Activated CD4-positive, alpha-beta T cell treated with anti-CD3 and anti-CD28 coated beads for 36 hours (primary cell): ENCODE measurements around the gene NR2F2. TPM values are rescaled to one million over a fixed set of nuclear protein-coding genes. Genes with fewer than 3 reads are reported as not detected.

ENCODE experiments used
- ATAC-seq: fragments of 200-7000 bp; cut with Tn5 transposase; one replicate; pipeline ENCODE4 v1.10.0; 2021; ENCODE audit warnings: mild to moderate bottlenecking, moderate library complexity
- CTCF ChIA-PET: fragments of 350-600 bp; sonication (Branson Sonifier 250); formaldehyde crosslinking; loops from one replicate; lab custom pipeline; 2021; ENCODE audit warnings: antibody characterized with exemption; lab: Charles Lee
- POLR2A ChIA-PET: fragments of 350-600 bp; sonication (Branson Sonifier 250); formaldehyde crosslinking; loops from one replicate; lab custom pipeline; 2021; ENCODE audit warnings: antibody characterized with exemption, inconsistent platforms; lab: Charles Lee
- DNase-seq: peaks from one replicate; pipeline ENCODE4 v3.0.0-alpha.2; 2020
- H3K27ac Mint-ChIP-seq: one replicate; pipeline ENCODE4 v1.8.0; 2021; ENCODE audit warnings: mixed read lengths
- H3K27me3 Mint-ChIP-seq: one replicate; pipeline ENCODE4 v1.8.0; 2021; ENCODE audit warnings: mixed read lengths
- H3K36me3 Mint-ChIP-seq: one replicate; pipeline ENCODE4 v1.8.0; 2021; ENCODE audit warnings: low read depth, mixed read lengths
- H3K4me1 Mint-ChIP-seq: one replicate; pipeline ENCODE4 v1.8.0; 2021; ENCODE audit warnings: mixed read lengths
- H3K4me3 Mint-ChIP-seq: one replicate; pipeline ENCODE4 v1.8.0; 2021; ENCODE audit warnings: mild to moderate bottlenecking, moderate library complexity, mixed read lengths
- H3K9me3 Mint-ChIP-seq: one replicate; pipeline ENCODE4 v1.8.0; 2021; ENCODE audit warnings: low read depth, mixed read lengths
- intact Hi-C, 2 experiments: fragments of 100-400 bp; cut with DNase I in 1 of 2; cut with micrococcal nuclease in 1 of 2; formaldehyde crosslinking; loops; one replicate each; pipeline versions ENCODE4 v1.14.2 to v1.15.1; 2022 to 2024; cut with DNase I, micrococcal nuclease
- total RNA-seq, 2 experiments: library from RNA; stranded (reverse); gene quantifications; one replicate each; pipeline ENCODE4 v1.2.3, GENCODE V29; 2021

NR2F2 gene
- total RNA-seq, 2 experiments from 2014 or later: not detected

DNA sequence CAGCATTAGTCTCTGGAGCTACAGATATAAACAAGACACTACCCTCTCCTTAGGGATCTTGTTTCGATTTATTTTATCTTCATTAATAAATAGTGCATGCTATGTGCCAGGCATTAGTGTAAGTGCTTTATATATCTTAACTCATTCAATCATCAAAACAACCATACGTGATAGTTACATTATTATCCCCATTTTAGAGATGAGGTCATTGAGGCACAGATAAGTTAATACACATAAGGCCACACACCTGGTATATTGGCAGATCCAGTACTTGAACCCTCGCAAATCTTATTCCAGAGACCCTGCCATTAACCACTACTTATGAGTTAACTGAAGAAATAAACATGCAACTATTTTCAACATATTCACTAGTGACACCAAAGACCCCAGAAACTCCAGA, 25.7 kb upstream of the NR2F2 start:
- intact Hi-C loops: no loop called here
- ChIA-PET POLR2A (no interaction called here), CTCF (no interaction called here)
- Mint-ChIP-seq H3K27ac (no peak overlapping the region), H3K4me3 (no peak overlapping the region), H3K9me3 (no peaks in the 10 kb centered on the region), H3K27me3 (peaks cover 7% of the 10 kb centered on the region), H3K4me1 (no peaks in the 10 kb centered on the region), H3K36me3 (no peaks in the 10 kb centered on the region)
- DNase-seq (no peak), ATAC-seq (no peak)

DNA sequence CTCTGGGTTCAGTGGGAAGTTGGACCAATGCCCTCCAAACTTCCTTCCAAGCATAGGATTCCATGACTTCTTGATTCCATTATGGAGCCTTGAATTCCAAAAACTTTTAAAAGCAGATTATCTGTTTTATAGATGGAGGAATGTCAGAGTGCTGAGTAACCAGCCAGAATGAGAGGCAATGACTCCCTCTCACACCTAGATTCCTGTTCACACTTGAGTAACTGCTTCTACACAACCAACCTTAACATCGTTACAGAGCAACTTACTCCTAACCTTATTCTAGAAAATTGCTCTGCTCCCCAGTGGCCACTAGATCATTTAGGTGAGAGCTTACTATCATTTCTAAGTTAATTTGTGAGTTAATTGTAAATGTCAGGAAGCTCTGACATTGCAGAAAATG, 24.2 kb upstream of the NR2F2 start:
- no peak for ATAC-seq
- ChIA-PET POLR2A (no interaction called here), CTCF (no interaction called here)
- H3K9me3 Mint-ChIP-seq: no peaks in the 10 kb centered on the region
- no peak for DNase-seq
- peaks cover 7% of the 10 kb centered on the region for H3K27me3 Mint-ChIP-seq
- intact Hi-C loops: no loop called here
- H3K4me1 Mint-ChIP-seq: no peaks in the 10 kb centered on the region
- H3K36me3 Mint-ChIP-seq: no peaks in the 10 kb centered on the region
- H3K4me3 Mint-ChIP-seq: no peak overlapping the region
- H3K27ac Mint-ChIP-seq: no peak overlapping the region

DNA sequence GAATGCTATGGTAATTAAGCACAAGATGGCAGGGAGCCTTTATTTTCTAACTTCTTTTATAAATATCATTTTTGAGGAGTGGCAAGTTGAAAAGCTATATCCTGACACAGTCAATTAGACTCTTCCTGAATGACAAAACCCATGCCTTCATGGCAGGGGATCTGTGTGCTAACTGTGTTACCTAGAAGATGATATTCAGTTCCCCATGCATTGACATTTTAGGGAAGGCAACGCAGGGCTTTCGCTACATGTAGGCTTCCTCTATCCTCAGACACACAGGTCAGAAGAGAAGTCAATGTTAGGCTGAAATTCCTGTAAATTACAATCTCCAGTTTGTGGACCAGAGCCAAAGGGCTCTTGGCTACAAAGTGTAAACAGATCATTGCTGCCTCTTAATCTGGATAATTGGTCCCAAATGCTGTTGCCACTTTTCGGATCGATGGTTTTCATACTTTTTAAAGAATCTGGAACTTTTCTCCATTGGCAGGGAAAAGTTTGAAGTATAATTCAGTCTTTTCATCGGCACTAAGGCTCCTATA, 22.6 kb upstream of the NR2F2 start:
- Mint-ChIP-seq H3K4me1 (no peaks in the 10 kb centered on the region), H3K9me3 (no peaks in the 10 kb centered on the region), H3K4me3 (no peak overlapping the region), H3K36me3 (no peaks in the 10 kb centered on the region), H3K27ac (no peak overlapping the region), H3K27me3 (peaks cover 7% of the 10 kb centered on the region)
- ATAC-seq: no peak
- DNase-seq: no peak
- ChIA-PET POLR2A (no interaction called here), CTCF (no interaction called here)
- intact Hi-C loops: no loop called here

DNA sequence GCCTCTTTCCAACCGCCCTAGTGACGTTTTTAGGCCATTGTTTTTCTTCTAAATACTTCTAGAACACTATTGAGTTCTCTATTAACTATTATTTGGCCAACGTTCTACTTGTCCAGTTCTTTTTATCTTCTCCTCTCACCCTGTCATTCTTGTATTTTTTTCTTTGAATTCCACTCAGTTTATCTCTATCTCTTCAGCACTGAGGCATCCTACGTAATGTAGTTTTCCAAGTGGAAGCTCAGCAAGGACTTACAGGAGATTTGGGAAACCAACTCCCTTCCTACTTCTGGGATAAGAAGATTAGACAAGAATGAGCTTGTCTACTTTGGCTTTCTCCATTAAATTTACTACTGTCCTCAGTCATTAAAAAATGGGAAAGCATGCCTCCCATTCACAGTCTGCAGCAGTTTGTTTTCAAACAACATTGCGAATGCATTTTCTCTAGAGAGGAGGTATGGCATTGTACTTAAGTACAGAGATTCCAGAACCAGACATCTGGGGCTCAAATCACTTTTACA, 21.3 kb upstream of the NR2F2 start:
- ATAC-seq (no peak), DNase-seq (no peak)
- ChIA-PET CTCF (no interaction called here), POLR2A (no interaction called here)
- H3K4me3 Mint-ChIP-seq: no peak overlapping the region
- no peaks in the 10 kb centered on the region for H3K9me3 Mint-ChIP-seq
- peaks cover 9% of the 10 kb centered on the region for H3K27me3 Mint-ChIP-seq
- intact Hi-C loops: no loop called here
- no peaks in the 10 kb centered on the region for H3K4me1 Mint-ChIP-seq
- H3K36me3 Mint-ChIP-seq: no peaks in the 10 kb centered on the region
- no peak overlapping the region for H3K27ac Mint-ChIP-seq

DNA sequence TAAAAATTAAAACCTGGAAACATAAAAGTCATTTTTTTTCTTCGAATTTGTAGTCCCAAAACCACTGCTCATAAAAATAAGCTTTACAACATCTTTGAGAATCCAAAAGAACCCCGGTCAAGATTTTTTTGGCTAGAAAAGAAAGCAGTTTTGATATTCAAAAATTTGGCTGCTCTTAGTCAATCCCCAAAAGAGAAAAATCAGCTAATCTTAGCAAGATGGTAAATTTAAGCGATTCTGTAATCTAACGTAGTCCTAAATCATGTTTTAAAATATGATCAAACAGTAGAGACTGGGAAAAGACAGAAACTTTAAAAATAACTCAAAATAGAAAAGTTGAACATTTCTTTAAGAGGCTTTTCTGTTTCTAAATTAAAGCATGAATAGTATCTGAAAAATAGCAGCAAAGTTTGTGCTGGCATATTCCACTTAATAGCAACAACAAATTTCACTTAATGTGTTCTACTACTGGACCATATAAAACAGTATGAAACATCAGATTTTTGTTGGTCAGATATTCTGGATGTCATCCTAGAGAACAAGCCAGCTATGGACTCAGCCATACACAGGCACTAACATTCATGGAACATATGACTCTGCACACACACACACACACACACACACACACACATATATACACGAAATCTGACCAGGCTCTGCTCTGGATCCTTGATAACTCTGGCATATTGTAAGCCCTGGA, 19.1 kb upstream of the NR2F2 start:
- no peaks in the 10 kb centered on the region for H3K36me3 Mint-ChIP-seq
- no peak for DNase-seq
- no peak for ATAC-seq
- CTCF ChIA-PET: no interaction called here
- intact Hi-C loops: no loop called here
- POLR2A ChIA-PET: no interaction called here
- H3K9me3 Mint-ChIP-seq: no peaks in the 10 kb centered on the region
- H3K4me3 Mint-ChIP-seq: no peak overlapping the region
- peaks cover 18% of the 10 kb centered on the region for H3K27me3 Mint-ChIP-seq
- no peak overlapping the region for H3K27ac Mint-ChIP-seq
- no peaks in the 10 kb centered on the region for H3K4me1 Mint-ChIP-seq

DNA sequence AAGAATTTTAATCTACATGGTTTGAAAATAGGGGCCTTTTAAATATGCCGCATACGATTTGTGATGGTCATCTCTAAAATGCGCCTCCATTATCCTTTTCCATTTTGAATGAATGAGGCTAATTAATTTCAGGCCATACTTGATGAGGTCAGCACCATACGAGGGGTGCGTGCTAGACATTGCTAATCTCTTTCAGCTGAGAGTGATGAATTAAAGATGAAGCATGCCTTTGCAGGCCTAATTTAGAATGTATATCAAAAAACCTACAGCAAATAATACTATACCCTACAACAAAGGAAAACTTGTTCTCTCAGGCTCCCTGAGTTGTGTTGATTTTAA, 18.6 kb upstream of the NR2F2 start:
- ATAC-seq (no peak), DNase-seq (no peak)
- ChIA-PET CTCF (interaction anchor here (0.7 kb wide), 1 partner anchor 1389 kb away, joined by 3 read pairs; no protein-coding TSS in a partner anchor), POLR2A (no interaction called here)
- Mint-ChIP-seq H3K36me3 (no peaks in the 10 kb centered on the region), H3K4me3 (no peak overlapping the region), H3K27me3 (peaks cover 18% of the 10 kb centered on the region), H3K4me1 (no peaks in the 10 kb centered on the region), H3K27ac (no peak overlapping the region), H3K9me3 (no peaks in the 10 kb centered on the region)
- intact Hi-C loops: no loop called here

DNA sequence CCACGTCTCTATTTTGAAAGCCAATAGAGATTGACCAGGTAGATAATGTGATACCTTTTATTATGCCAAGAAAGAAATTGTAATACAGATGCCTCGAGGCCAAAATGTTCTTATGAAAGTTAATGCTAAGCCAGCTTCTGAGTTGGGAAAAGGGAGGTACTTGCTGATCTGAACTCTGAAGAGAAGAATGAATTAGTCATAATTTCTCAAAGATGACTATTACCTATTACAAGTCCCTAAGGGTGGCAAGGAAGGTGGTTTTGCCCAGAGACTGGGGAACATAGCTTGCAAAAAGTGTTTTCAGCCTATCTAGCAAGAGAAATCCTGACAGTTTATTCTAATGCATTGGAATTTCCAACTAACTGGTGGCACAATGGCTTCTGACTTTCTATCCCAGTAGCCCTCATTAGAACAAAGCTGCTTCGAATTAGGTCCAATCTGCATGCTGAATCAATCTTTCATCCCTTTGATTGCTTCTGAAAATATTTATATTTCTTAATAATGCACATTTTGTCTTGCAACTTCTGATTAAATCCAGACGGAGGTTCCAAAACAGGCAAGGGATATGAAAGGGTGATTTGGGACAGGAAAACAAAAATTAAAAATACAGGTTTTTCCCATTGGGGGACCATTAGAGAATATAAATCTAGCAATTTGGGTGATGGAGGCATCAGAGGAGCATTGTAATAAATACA, 17.7 kb upstream of the NR2F2 start:
- ATAC-seq: no peak
- H3K27me3 Mint-ChIP-seq: peaks cover 23% of the 10 kb centered on the region
- H3K4me1 Mint-ChIP-seq: no peaks in the 10 kb centered on the region
- ChIA-PET CTCF (interaction anchor here (0.7 kb wide), 1 partner anchor 1388 kb away, joined by 3 read pairs; no protein-coding TSS in a partner anchor), POLR2A (no interaction called here)
- DNase-seq: no peak
- intact Hi-C loops: no loop called here
- no peaks in the 10 kb centered on the region for H3K9me3 Mint-ChIP-seq
- no peak overlapping the region for H3K4me3 Mint-ChIP-seq
- no peak overlapping the region for H3K27ac Mint-ChIP-seq
- no peaks in the 10 kb centered on the region for H3K36me3 Mint-ChIP-seq

DNA sequence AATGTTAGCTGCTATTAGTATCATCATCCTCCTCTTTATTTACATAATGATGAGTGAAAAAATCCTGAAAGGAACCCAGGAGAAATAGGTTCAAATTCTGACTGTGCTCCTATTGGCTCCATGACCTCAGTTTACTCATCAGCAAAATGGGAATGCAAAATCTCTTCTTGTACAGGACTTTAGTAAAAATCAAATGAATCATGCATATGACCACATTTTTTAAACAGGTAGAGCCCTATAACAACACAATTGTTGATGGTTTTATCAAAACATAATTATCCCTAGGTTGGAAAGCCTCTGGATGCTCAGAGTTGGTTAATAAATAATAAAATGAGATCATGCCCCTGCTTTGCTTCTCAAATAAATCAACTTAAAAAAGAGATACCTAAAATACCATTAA, 16.0 kb upstream of the NR2F2 start:
- CTCF ChIA-PET: no interaction called here
- Mint-ChIP-seq H3K36me3 (no peaks in the 10 kb centered on the region), H3K27ac (no peak overlapping the region), H3K4me1 (no peaks in the 10 kb centered on the region), H3K9me3 (no peaks in the 10 kb centered on the region), H3K4me3 (no peak overlapping the region), H3K27me3 (peaks cover 23% of the 10 kb centered on the region)
- POLR2A ChIA-PET: no interaction called here
- DNase-seq (no peak), ATAC-seq (no peak)
- intact Hi-C loops: no loop called here

DNA sequence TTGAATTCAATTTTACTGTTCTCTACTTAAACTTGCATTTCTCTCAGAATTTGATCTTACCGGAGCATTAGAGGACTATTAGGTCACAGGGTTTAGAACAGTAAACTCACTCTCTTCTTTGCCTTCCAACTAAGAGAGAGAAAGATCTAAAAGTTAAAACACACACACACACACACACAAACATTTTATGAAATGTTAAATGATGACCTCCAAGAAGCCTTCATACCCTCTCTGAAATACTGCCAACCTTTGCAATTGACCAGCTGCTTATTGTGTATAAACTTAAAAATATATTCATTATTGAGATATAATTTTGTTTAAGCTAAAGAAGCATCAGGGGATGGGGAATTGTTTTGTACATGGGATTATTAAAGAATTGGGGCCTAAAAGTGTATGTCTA, 15.5 kb upstream of the NR2F2 start:
- CTCF ChIA-PET: no interaction called here
- H3K27ac Mint-ChIP-seq: no peak overlapping the region
- H3K27me3 Mint-ChIP-seq: peaks cover 23% of the 10 kb centered on the region
- POLR2A ChIA-PET: no interaction called here
- no peak overlapping the region for H3K4me3 Mint-ChIP-seq
- no peaks in the 10 kb centered on the region for H3K36me3 Mint-ChIP-seq
- intact Hi-C loops: no loop called here
- no peak for ATAC-seq
- no peaks in the 10 kb centered on the region for H3K9me3 Mint-ChIP-seq
- no peaks in the 10 kb centered on the region for H3K4me1 Mint-ChIP-seq
- DNase-seq: no peak

DNA sequence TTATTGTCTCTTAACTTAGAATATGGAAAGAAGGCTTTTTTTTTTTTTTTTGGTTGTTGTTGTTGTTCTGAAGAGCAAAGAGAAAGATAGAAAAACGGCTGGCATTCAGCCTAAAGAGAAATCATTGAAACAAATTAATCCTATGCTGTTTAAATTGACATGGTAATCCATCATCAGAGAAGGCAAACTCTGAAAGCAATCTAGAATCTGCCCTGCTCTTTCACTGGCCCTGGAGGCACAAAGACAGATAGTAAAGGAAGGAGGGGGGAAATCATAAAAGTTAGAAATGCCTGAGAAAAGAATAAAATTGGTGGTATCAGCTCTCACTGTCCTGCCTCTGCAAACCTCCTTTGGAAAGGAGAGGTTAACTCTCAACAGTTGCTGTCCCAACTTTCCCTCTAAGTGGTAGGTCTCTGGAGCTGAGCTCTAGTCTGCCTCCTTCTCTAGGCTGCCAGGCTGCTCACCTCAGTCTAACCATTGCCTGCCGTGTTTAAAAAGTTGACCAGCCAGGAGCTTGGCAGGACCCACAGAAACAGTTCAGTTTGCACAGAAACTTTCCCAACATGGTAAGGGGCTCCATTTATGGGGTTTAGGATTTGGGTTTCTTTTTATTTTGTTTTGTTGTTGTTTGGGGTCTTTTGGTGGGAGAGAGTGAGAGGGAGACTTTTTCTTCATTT, 13.4 kb upstream of the NR2F2 start:
- DNase-seq (no peak), ATAC-seq (no peak)
- H3K27me3 Mint-ChIP-seq: peaks cover 32% of the 10 kb centered on the region
- no peaks in the 10 kb centered on the region for H3K4me1 Mint-ChIP-seq
- CTCF ChIA-PET: no interaction called here
- H3K36me3 Mint-ChIP-seq: no peaks in the 10 kb centered on the region
- intact Hi-C loops: no loop called here
- no peaks in the 10 kb centered on the region for H3K9me3 Mint-ChIP-seq
- H3K27ac Mint-ChIP-seq: no peak overlapping the region
- POLR2A ChIA-PET: no interaction called here
- H3K4me3 Mint-ChIP-seq: no peak overlapping the region

DNA sequence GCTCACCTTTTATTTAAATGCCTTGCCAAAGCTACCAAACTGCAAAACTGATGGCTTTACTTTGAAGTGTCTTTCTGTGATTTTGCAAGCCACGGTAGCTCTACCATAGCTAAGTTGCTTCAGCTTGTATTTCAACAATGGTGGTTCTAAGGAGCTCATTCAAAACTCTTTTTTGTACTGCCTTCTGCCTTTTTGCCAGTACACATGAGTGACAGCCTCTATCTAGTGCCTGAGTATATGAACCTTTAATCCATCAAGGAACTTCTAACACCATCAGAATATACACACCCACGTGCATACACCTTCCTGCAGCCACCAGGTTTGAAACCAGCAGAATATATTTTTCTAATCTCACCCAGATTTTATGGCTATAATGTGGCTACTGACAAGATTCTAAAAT, 10.4 kb upstream of the NR2F2 start:
- intact Hi-C loops: loop anchor here in 1 of 2 experiments (10.0 kb wide), 1 partner anchor 1435 kb away; no protein-coding TSS in a partner anchor
- ATAC-seq: no peak
- Mint-ChIP-seq H3K4me1 (no peaks in the 10 kb centered on the region), H3K36me3 (no peaks in the 10 kb centered on the region), H3K27me3 (peaks cover 48% of the 10 kb centered on the region), H3K4me3 (no peak overlapping the region), H3K9me3 (no peaks in the 10 kb centered on the region), H3K27ac (no peak overlapping the region)
- CTCF ChIA-PET: no interaction called here
- DNase-seq: no peak
- POLR2A ChIA-PET: no interaction called here
